ENCODE results near the gene CDC42BPA. TPM values are rescaled to one million over a fixed set of nuclear protein-coding genes. Genes with fewer than 3 reads are reported as not detected.
A peak's percentile ranks its signal among the peaks of the same experiment; 100 is the strongest.

Gene CDC42BPA
- 7.8 and 8.2 TPM in 2 replicates for polyA plus RNA-seq (2013)

GRCh38 chr1:227318016-227318852 lies at the start of gene CDC42BPA:
TSS of gene CDC42BPA (minus strand) at chr1:227318492. CDS start at chr1:227317182, 1,310 bp downstream.
- Histone ChIP-seq H3K27me3 (ENCODE audit: insufficient read depth, low read length) (no peaks in the 10 kb centered on the region), H3K79me2 (ENCODE audit: control insufficient read depth, insufficient read depth, low read length, poor library complexity) (peaks cover 8% of the 10 kb centered on the region), H3K4me2 (ENCODE audit: low read length) (peak within 1 kb of the TSS; percentile 67), H2BK120ac (ENCODE audit: insufficient read depth, low read length, poor library complexity) (peak within 1 kb of the TSS; percentile 76), H4K8ac (ENCODE audit: low read depth, low read length) (peak within 1 kb of the TSS; percentile 94), H3K4ac (ENCODE audit: low read depth, low read length) (peak within 1 kb of the TSS; percentile 65), H2AK5ac (ENCODE audit: low read length) (no peak within 1 kb of the TSS), H3K18ac (ENCODE audit: low read length) (peak within 1 kb of the TSS; percentile 98), H3K23ac (ENCODE audit: low read length) (no peak within 1 kb of the TSS), H3K9me3 (ENCODE audit: insufficient read depth, low read depth, low read length) (peaks cover 2% of the 10 kb centered on the region), H3K79me1 (ENCODE audit: low read length) (peaks cover 14% of the 10 kb centered on the region), H3K4me3 (ENCODE audit: low read depth, low read length) (peak within 1 kb of the TSS; percentile 90), H3K4me1 (ENCODE audit: control insufficient read depth in 1 of 2, insufficient read depth in 2 of 2, low read length in 2 of 2) (no peaks in the 10 kb centered on the region), H2BK5ac (ENCODE audit: low read depth, low read length, poor library complexity) (peak within 1 kb of the TSS; percentile 87), H3K14ac (ENCODE audit: low read length) (peak within 1 kb of the TSS; percentile 94), H2BK12ac (ENCODE audit: low read length) (peak within 1 kb of the TSS; percentile 56), H2AFZ (ENCODE audit: insufficient read depth, low read length, poor library complexity) (peak within 1 kb of the TSS; percentile 85), H4K91ac (ENCODE audit: low read depth, low read length) (peak within 1 kb of the TSS; percentile 95), H3K9ac (ENCODE audit: low read length) (peak within 1 kb of the TSS; percentile 78), H4K12ac (ENCODE audit: low read depth, low read length) (peak within 1 kb of the TSS; percentile 71), H3K36me3 (ENCODE audit: control insufficient read depth in 1 of 2, insufficient read depth in 2 of 2, low read length in 2 of 2) (no peaks in the 10 kb centered on the region), H3K27ac (ENCODE audit: low read depth, low read length) (peak within 1 kb of the TSS; percentile 91)
- peak; percentile 80 to 84 for DNase-seq
- WGBS (ENCODE audit: extremely low coverage, insufficient coverage, insufficient read length): no CpG with 5 or more reads among the region's 98 CpGs

GRCh38 chr1:227368009-227368408 lies 49.7 kb upstream of the CDC42BPA start:
- Histone ChIP-seq H2BK5ac (ENCODE audit: low read depth, low read length, poor library complexity) (no peak overlapping the region), H2BK120ac (ENCODE audit: insufficient read depth, low read length, poor library complexity) (no peak overlapping the region), H4K12ac (ENCODE audit: low read depth, low read length) (no peak overlapping the region), H2AK5ac (ENCODE audit: low read length) (no peak overlapping the region), H3K4ac (ENCODE audit: low read depth, low read length) (no peak overlapping the region), H4K8ac (ENCODE audit: low read depth, low read length) (no peak overlapping the region), H3K4me2 (ENCODE audit: low read length) (no peak overlapping the region), H3K27me3 (ENCODE audit: insufficient read depth, low read length) (no peaks in the 10 kb centered on the region), H3K79me1 (ENCODE audit: low read length) (no peaks in the 10 kb centered on the region), H3K4me3 (ENCODE audit: low read depth, low read length) (no peak overlapping the region), H3K9me3 (ENCODE audit: insufficient read depth, low read depth, low read length) (no peaks in the 10 kb centered on the region), H4K91ac (ENCODE audit: low read depth, low read length) (no peak overlapping the region), H3K18ac (ENCODE audit: low read length) (no peak overlapping the region), H3K36me3 (ENCODE audit: control insufficient read depth in 1 of 2, insufficient read depth in 2 of 2, low read length in 2 of 2) (no peaks in the 10 kb centered on the region), H2BK12ac (ENCODE audit: low read length) (no peak overlapping the region), H3K9ac (ENCODE audit: low read length) (no peak overlapping the region), H2AFZ (ENCODE audit: insufficient read depth, low read length, poor library complexity) (no peak overlapping the region), H3K4me1 (ENCODE audit: control insufficient read depth in 1 of 2, insufficient read depth in 2 of 2, low read length in 2 of 2) (peaks cover 0 to 6% of the 10 kb centered on the region in 2 experiments), H3K27ac (ENCODE audit: low read depth, low read length) (no peak overlapping the region), H3K23ac (ENCODE audit: low read length) (no peak overlapping the region), H3K14ac (ENCODE audit: low read length) (no peak overlapping the region), H3K79me2 (ENCODE audit: control insufficient read depth, insufficient read depth, low read length, poor library complexity) (no peaks in the 10 kb centered on the region)
- no CpG with 5 or more reads among the region's 1 CpG for WGBS (ENCODE audit: extremely low coverage, insufficient coverage, insufficient read length)
- no peak for DNase-seq

- H2AK5ac ChIP-seq (ENCODE audit: low read length): no peak overlapping the region
- H4K8ac ChIP-seq (ENCODE audit: low read depth, low read length): no peak overlapping the region
- no peaks in the 10 kb centered on the region for H3K9me3 ChIP-seq (ENCODE audit: insufficient read depth, low read depth, low read length)
- no peaks in the 10 kb centered on the region for H3K79me2 ChIP-seq (ENCODE audit: control insufficient read depth, insufficient read depth, low read length, poor library complexity)
- H3K4ac ChIP-seq (ENCODE audit: low read depth, low read length): no peak overlapping the region
- H3K14ac ChIP-seq (ENCODE audit: low read length): no peak overlapping the region
- no peaks in the 10 kb centered on the region for H3K79me1 ChIP-seq (ENCODE audit: low read length)
- H3K23ac ChIP-seq (ENCODE audit: low read length): no peak overlapping the region
- H4K12ac ChIP-seq (ENCODE audit: low read depth, low read length): no peak overlapping the region
- WGBS (ENCODE audit: extremely low coverage, insufficient coverage, insufficient read length): no CpG with 5 or more reads among the region's 8 CpGs
- no peaks in the 10 kb centered on the region for H3K36me3 ChIP-seq (ENCODE audit: control insufficient read depth in 1 of 2, insufficient read depth in 2 of 2, low read length in 2 of 2)
- no peak overlapping the region for H2BK12ac ChIP-seq (ENCODE audit: low read length)
- no peak overlapping the region for H2BK5ac ChIP-seq (ENCODE audit: low read depth, low read length, poor library complexity)
- H4K91ac ChIP-seq (ENCODE audit: low read depth, low read length): no peak overlapping the region
- no peaks in the 10 kb centered on the region for H3K27me3 ChIP-seq (ENCODE audit: insufficient read depth, low read length)
- no peak overlapping the region for H3K4me3 ChIP-seq (ENCODE audit: low read depth, low read length)
- H3K27ac ChIP-seq (ENCODE audit: low read depth, low read length): no peak overlapping the region
- H2AFZ ChIP-seq (ENCODE audit: insufficient read depth, low read length, poor library complexity): no peak overlapping the region
- H3K4me2 ChIP-seq (ENCODE audit: low read length): no peak overlapping the region
- H2BK120ac ChIP-seq (ENCODE audit: insufficient read depth, low read length, poor library complexity): no peak overlapping the region
- no peak overlapping the region for H3K18ac ChIP-seq (ENCODE audit: low read length)
- H3K9ac ChIP-seq (ENCODE audit: low read length): no peak overlapping the region
- peaks cover 0 to 6% of the 10 kb centered on the region in 2 experiments for H3K4me1 ChIP-seq (ENCODE audit: control insufficient read depth in 1 of 2, insufficient read depth in 2 of 2, low read length in 2 of 2)
- DNase-seq: no peak
These were observed 47.5 kb upstream of the CDC42BPA start for GRCh38 chr1:227365473-227366431.

- no peaks in the 10 kb centered on the region for H3K79me2 ChIP-seq (ENCODE audit: control insufficient read depth, insufficient read depth, low read length, poor library complexity)
- H4K91ac ChIP-seq (ENCODE audit: low read depth, low read length): no peak overlapping the region
- no peak overlapping the region for H4K8ac ChIP-seq (ENCODE audit: low read depth, low read length)
- no peak overlapping the region for H3K23ac ChIP-seq (ENCODE audit: low read length)
- WGBS (ENCODE audit: extremely low coverage, insufficient coverage, insufficient read length): no CpG with 5 or more reads among the region's 2 CpGs
- no peak overlapping the region for H2AFZ ChIP-seq (ENCODE audit: insufficient read depth, low read length, poor library complexity)
- H2BK5ac ChIP-seq (ENCODE audit: low read depth, low read length, poor library complexity): no peak overlapping the region
- H3K4me3 ChIP-seq (ENCODE audit: low read depth, low read length): no peak overlapping the region
- no peak overlapping the region for H3K4ac ChIP-seq (ENCODE audit: low read depth, low read length)
- H3K4me1 ChIP-seq (ENCODE audit: control insufficient read depth in 1 of 2, insufficient read depth in 2 of 2, low read length in 2 of 2): peaks cover 0 to 6% of the 10 kb centered on the region in 2 experiments
- no peak overlapping the region for H3K18ac ChIP-seq (ENCODE audit: low read length)
- no peaks in the 10 kb centered on the region for H3K27me3 ChIP-seq (ENCODE audit: insufficient read depth, low read length)
- H2BK12ac ChIP-seq (ENCODE audit: low read length): no peak overlapping the region
- H3K14ac ChIP-seq (ENCODE audit: low read length): no peak overlapping the region
- no peak overlapping the region for H4K12ac ChIP-seq (ENCODE audit: low read depth, low read length)
- H3K79me1 ChIP-seq (ENCODE audit: low read length): no peaks in the 10 kb centered on the region
- no peaks in the 10 kb centered on the region for H3K9me3 ChIP-seq (ENCODE audit: insufficient read depth, low read depth, low read length)
- H3K9ac ChIP-seq (ENCODE audit: low read length): no peak overlapping the region
- no peak overlapping the region for H3K27ac ChIP-seq (ENCODE audit: low read depth, low read length)
- H2AK5ac ChIP-seq (ENCODE audit: low read length): no peak overlapping the region
- no peaks in the 10 kb centered on the region for H3K36me3 ChIP-seq (ENCODE audit: control insufficient read depth in 1 of 2, insufficient read depth in 2 of 2, low read length in 2 of 2)
- H3K4me2 ChIP-seq (ENCODE audit: low read length): no peak overlapping the region
- no peak for DNase-seq
- no peak overlapping the region for H2BK120ac ChIP-seq (ENCODE audit: insufficient read depth, low read length, poor library complexity)
These were observed 46.4 kb upstream of the CDC42BPA start for GRCh38 chr1:227364657-227365056.
